Measurements from ENCODE around the gene SPTBN2.
"Not testable (repeated sequence)": the region's sequence is repeated elsewhere in the genome, so short reads cannot be mapped to it uniquely, and the experiment has no call there.

SPTBN2 gene

DNA sequence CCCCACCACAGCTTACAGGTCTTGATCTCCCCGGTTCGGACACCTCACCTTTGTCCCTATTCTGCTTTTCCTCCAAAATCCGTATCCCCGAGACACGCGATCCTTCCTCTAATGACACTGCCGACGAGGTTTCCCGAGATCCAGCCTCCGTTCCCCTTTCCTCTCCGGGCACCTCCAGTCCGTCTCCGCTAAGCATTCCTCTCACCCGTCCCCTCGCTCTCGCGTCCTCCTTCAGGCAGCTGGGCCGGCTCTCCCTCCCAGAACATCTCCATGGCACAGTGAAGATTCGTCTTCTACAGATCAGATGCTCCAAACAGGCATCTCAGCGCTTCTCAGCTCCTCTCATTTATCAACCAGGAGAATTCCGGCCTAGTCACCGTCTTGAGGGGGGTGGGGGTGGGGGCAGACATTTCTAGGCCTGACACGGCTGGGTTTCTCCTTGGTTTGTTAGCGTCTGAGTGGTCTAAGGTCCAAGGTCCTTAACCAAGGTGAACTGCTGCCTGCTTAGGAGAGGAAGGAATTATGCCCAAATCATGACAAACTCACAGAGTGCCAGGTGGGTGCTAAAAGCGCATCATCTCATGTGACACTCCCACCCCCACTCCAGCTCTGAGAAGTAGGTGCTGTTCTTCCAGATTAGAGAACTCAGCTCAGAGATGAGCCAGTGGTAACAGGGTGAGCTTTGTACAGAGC lies at the start of gene SPTBN2:
Gene SPTBN2, minus strand, starts transcription at position 524 of the 693 bp plus-strand sequence. CDS start 7,976 bp downstream, outside the sequence.
- no peak for DNase-seq

DNA sequence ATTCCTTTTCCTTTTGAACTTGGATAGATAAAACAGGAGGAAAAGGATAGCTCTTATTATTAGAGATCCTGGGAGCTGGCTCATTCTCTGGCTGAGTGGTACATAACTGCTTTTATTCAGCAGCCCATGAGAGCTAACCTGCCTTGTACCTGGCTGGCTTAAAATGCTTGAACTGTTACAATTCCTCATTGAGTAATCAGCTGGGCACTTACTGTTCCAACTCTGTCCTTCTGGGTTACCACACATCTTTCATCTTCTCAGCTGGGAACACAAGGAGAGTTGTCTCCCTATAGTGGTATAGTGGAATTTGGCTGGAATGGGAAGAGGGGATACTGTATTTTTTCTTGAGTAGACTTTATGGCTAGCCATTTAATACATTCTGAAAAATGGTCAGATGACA lies 39.8 kb upstream of the SPTBN2 start:
- DNase-seq, result no peak

DNA sequence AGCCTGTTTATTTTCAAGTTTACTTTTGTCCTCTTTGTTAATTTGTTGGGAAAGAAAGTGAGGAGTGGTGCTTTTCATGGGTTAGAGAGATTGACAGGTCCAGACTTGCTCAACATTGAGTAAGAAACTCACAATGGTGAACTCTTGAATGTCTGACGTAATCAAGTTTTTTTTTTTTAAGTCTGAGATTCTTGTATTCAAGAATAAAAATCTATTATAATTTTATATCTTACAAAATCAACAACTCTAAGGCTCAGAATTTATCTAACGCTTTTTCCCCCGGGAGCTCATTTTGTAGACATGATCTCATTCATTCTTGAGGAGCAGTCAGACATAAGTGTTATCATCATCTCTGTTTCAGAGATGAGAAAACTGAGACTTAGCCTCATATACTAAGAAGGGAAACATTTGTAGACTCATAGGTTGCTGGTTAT lies 39.1 kb upstream of the SPTBN2 start:
- no peak for DNase-seq

DNA sequence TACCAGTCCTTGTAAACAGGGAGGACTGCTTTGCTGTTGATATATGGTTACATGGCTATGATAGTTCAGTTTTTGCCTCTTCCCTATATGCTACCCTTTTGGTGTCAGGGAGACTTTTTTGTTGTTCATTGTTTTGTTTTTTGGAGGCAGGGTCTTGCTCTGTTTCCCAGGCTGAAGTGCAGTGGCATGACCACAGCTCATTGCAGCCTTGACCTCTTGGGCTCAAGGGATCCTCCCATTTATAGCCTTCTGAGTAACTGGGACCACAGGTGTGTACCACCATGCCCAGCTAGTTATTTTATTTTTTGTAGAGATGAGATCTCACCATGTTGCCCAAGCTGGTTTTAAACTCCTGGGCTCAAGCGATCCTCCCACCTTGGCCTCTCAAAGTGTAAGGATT lies 38.6 kb upstream of the SPTBN2 start:
- DNase-seq, result no peak

DNA sequence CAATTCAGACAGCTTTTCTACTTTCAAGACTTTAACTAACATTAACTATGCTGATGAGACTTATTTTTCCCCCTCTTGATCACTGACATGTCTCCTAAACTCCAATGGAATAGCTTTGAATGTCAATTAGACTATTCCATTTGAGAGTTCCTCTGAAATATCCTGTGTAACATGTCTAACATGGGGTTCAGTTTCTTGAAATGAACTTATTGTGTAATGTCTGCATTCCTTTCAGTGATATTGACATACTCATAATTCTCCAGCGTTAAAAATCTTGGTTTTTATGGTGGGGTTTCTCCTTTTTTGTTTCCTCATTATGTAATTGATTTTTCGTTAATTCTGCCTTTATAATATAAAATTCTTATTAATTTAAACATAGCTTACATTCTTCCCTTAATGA lies 37.7 kb upstream of the SPTBN2 start:
- no peak for DNase-seq

DNA sequence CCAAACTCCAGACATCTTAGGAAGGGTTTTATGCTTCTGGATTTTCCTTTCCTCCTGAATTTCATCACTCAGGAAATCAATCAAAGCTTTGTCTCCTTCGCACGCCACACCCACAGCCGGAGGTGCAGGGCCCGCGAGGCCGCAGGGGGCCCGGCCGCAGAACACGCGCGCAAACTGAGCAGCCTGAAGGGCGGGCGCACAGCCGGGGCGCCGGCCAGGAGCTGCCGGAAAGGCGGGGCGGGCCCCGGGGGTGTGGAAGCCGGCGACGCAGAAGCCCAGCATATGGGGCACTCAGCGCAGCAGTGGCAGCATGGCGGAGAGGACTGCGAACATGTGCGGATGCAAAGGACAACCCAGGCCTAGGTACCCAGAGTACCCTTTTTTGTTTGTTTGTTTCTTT lies 33.1 kb upstream of the SPTBN2 start:
- no peak for DNase-seq

DNA sequence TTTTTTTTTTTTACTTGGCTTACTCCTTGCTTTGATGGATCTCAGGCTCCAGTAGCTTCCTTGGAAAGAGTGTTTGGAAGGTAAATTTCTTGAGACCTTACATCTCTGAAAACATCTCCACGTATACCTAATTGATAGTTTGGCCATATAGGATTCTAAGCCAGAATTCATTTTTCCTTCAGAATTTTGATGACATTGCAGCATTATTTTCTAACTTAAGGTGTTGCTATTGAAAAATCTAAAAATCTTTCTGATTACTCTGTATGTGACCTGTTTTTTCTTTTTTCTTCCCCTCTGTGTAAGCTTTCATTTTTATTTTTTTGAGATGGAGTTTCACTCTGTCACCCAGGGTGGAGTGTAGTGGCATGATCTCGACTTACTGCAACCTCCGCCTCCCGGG lies 23.1 kb upstream of the SPTBN2 start:
- DNase-seq, result no peak

DNA sequence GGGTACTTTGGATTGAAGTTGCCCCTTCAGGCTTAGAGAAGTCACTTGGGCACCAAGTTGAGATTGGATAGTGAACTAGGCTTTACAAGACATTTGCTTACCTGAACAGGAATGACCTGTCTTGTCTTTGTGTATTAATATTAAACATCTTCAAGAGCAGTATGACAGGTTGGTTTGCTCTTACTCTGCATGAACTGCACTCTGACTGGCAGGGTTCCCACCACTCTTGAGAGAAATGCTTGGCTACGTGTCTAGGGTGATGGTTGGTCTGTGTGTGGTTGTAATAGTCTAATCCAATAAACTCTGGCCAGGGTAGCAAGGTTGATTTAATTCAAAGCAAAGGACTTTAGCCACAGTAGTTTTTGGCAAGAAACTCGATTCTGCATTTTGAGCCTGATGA lies 20.1 kb upstream of the SPTBN2 start:
- DNase-seq, result no peak

DNA sequence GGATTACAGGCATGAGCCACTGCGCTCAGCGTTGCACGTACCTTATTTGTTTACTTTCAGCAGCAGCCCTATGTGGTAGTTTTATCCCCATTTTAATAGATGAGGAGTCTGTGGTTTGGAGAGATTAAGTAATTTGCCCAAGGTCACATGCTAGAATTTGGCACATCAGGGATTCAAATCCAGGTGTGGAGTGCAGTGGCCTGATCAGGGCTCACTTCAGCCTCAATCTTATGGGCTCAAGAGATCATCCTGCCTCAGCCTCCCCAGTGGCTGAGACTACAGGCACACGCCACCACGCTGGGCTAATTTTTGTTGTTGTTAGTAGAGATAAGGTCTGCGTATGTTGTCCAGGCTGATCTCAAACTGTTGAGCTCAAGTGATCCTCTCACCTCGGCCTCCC lies 18.5 kb upstream of the SPTBN2 start:
- DNase-seq, result no peak

DNA sequence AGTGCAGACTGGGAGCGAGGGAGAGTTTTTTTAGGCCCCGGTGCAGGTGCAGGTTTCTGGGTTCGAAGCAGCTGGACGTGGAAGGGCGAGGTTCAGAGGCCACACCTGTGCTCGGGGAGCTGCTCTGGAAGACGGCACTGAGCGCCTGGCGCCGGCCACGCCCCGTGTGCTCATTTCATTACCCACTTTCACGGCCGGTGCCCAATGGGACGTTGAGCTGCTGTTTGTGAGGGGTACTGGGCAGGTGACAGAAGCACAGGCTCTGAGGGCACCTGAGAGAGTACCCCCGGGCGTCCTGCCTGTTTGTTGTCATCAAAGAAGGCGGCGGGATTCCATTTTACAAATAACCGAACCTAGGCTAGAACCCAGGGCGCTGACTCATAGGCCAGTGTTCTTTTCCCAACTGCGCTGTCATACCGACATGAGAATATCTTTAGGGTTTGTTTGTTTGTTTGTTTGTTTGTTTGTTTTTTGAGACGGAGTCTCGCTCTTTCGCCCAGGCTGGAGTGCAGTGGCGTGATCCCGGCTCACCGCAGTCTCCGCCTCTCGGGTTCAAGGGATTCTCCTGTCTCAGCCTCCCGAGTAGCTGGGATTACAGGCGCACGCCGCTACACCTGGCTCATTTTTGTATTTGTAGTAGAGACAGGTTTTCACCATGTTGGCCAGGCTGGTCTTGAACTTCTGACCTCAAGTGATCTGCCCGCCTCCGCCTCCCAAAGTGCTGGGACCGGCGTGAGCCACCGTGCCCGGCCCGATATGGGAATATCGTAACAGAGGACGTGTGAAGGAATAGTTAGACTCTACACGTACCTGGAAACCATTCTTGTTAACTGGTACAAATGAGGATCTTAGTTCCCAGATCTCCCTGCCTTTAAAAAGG lies 16.6 kb upstream of the SPTBN2 start:
- no peak for DNase-seq

DNA sequence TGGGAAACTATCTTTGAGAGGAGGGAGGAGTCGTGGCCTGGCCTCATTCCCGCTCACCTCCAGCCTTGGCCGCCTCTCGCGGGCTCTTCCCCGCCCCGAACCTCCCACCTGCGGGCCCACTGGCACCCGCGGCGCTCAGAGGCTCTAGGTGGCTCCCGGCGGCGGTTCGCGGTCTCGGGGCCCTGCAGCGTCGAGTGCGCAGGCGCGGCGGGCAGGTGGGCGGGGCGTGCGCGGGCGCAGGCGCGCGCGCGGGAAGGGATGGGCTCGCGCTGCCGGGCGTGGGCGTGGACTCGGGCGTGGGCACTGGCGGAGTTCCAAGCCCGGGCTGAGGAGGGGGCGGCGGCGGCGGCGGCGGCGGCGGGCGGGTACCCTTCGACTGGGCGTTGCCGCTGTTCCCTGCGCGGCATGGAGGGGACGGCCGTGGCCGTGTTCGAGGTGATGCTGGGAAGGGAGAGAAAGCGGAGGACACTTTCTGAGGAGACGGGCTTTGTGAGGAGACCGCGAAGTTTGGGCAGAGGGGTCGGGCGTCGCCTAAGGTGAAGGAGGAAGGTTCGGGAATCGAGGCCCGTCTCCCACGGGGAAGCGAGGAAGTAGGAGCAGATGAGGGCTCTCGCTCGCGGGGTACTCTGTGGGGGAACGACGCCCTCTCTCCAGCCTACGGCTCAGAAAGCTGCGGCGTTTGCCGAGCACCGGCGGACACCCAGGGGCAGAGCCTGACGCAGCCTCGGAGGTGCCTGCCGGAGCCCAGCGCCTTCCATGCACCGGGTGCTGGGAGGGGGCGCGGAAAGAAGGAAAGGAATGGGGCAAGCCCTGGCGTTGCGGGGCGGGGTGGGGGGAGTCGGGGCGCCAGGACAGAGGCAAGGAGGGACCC lies 15.7 kb upstream of the SPTBN2 start:
- DNase-seq, result peak; percentile 75

DNA sequence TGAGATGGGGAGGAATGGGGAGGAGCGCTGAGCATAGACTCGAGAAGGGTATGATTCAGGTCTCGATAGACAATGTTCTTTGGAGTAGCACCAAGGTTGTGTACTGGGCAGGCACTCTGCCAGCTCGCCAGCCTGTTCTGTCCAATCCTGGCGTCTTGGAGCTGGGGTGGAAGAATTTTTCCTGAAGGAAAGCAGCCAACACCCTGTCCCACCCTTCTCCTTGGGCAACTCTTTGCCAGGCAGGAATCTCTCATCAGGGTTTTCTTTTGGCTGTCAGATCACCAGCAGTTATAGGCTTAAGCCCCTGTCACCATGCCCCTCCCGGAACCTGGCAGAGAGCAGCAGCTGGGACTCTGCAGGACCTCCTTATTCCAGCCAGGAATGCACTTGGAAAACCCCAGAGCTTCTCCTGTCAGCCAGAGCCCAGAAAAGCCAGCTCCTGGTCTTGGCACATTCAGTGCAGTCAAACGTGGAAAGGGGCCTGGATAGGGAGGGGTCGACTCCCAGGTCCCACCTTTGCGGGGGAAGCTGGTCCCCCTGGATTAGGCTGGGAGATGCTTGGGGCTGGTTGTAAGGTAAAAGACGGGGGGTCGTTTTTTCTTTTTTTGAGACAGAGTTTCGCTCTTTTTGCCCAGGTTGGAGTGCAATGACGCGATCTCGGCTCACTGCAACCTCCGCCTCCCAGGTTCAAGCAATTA lies 14.4 kb upstream of the SPTBN2 start:
- no peak for DNase-seq

DNA sequence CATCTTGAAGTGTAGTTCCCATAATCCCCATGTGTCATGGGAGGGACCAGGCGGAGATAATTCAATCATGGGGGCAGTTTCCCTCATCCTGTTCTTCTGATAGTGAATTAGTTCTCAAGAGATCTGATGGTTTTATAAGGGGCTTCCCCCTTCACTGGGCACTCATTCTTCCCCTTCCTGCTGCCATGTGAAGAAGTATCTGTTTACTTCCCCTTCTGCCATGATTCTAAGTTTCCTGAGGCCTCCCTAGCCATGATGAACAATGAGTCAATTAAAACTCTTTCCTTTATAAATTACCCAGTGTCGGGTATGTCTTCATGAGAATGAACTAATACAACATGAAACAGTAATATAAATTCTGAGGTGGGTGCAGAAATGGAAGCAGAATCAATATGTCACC lies 12.1 kb upstream of the SPTBN2 start:
- DNase-seq, result no peak

DNA sequence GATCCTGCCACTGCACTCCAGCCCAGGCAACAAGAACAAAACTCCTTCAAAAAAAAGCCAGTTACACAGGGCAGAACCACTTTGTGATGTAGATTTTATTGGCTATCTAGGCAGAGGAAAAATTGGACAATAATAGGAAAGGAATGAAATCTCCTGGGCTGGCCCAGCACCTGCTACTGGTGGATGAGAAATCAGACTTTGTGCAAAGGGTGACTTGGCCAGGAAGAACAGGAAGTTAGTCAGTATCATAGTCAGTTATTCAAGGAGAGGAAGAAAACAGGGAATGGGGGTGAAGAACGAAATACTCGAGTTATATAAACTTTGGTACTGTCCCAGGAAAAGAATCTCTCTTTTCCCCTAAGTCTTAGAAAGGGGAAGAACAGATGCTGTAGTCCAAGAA lies 11.0 kb upstream of the SPTBN2 start:
- DNase-seq, result no peak

DNA sequence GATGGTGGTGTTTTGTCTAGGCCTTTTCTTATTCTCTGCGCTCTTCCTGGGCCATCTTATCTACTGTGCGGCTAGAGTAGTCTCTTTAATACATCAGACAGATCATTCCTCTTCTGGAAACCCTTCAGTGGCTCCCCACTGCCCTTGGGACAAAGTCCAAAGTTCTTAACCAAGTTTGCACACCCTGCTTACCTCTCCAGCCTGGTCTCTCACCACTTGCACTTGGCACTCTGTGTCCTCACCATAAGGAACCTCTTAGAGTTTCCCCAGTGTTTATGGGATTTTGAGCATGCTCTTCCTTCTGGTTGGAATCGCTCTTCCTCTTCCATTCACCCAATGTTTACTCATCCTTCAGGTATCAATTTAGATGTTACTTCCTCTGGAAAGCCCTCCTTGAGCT lies 5.2 kb upstream of the SPTBN2 start:
- no peak for DNase-seq

DNA sequence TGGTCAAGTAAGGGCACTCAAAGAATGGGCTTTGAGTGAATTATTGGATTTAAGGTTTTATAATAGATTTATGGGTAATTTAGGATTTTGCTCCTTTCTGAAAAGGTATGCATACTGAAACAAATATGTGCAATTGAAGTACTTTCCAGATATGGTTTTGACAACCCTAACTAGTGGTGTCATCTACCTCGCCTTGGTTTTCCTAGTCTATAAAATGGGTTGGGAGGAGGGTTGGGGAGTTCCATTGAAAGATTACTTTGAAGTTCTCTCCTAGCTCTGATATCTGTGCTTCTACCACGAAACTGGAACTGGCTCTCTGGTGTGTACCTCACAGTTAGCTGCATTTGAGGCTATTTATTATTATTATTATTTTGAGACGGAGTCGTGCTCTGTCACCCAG lies 431 bp upstream of the SPTBN2 start:
- DNase-seq, result no peak

DNA sequence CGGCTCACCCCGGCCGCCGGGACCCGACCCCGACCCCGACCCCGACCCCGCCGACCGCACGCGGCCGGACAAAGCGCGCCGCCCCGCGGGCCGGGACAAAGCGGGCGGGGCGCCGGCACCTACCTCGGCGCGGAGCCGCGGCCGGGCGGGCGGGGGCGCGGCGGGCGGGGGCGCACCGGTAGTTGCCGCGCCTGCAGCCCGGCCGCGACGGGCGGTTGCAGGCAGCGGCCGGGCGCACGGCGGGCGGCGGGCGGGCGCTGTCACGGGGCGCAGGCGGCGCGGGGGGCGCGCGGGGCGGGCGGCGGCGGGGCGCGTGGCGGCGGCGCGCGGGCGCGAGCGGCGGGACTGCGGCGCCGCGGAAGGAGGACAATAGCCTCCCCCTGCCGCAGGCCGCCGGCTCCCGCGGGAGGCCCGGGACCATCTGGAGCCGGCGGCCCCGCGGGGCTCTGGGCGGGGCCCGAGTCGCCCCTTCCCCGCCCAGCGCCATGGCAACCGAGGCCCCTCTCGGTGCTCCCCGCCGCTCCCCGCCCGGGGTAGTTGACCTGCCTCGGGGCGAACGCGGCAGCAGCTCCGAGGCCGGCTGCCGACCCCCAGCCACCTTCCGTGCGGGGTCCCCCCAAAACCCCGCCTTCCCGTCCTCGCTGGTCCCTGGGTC lies 851 bp downstream of the SPTBN2 start:
- no peak for DNase-seq

DNA sequence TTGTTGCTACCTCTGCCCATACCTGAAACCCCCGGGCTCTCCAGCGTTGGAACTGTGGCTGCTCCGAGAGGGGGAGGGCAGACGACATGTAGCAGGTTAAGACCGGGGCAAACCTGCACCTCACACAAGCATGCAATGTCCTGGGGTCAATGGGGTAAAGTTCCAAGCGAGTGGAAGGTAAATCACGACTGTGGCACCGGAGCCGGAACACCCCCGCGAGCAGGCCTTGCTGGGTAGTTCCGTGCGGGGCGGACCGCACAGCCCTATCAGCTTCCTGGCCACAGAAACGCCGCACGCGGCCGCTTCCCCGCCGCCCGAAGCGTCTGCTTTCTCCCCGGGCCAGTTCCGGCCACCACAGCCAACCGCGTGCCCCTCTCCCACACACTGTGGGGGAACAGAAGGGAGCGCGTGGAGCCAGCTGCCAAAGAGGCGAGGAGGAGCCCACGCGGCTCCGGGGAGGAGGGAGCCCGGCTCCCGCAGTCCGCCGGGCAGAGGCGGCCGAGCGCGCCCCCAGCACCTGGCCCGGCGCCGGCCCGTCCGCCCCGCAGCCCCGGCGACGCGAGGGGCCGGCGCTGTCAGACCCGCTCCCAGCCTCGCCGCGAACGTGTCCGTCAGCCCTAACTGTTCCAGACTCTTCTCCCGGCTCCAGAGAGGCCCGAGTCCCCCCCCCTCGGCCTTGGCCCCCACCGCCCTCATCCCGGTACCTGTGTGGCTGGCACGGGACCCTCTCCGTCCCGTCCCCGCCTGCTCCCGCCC lies 1.6 kb downstream of the SPTBN2 start:
- DNase-seq, result no peak

DNA sequence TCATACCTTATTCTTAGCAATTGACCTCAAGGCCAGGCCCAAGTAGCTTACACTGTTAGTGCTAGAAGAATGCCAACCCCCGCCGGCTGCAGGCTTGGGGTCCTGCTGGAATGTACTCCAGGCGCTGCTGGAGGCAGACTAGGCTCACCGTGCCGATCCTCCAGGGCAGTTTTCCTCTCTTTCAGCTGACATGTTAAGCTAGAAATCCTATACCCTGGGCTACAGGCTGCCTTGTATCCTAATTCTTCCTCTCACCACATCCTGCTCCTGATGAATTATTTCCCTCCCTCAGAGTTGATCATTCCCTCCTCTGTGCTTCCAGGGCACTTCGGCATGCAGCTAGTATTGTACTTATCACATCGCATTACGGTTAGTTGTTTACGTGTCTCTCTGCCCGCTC lies 3.4 kb downstream of the SPTBN2 start:
- DNase-seq, result no peak

DNA sequence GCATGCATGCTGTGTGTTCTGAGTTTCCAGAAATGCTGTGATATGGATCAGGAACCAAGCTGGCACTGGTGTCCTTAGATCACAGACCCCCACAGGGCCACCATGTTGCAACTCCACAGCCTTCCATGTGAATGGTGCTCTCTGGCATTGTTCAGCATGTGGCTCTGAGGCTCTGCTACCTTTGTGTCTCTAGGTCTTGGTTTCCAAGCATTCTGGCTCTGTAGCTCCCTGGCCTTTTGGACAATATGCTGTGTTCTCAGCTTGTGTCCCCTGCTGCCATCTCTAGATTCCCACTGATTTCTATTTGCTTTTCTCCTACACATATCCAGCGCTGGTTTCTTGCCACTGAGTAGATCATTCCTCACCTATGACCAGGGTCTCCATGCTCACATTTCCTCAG lies 3.9 kb downstream of the SPTBN2 start:
- DNase-seq, result no peak

DNA sequence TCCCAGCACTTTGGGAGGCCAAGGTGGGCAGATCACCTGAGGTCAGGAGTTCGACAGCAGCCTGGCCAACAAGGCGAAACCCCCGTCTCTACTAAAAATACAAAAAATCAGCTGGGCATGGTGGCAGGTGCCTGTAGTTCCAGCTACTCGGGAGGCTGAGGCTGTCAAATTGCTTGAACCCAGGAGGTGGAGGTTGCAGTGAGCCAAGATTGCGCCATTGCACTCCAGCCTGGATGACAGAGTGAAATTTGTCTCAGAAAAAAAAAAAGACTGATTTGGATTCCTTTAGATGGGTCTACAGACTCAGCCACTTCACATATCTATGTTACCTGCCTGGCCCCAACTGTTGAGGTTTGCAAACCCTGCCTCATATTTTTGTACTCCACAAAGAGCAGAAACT lies 4.8 kb downstream of the SPTBN2 start:
- not testable (repeated sequence) for DNase-seq

All from KG1 (cell line).